ENCODE data around the gene GLYATL2. TPM values are rescaled to one million over a fixed set of nuclear protein-coding genes. Genes with fewer than 3 reads are reported as not detected.

Gene GLYATL2
- total and polyA plus RNA-seq, 4 donors = not detected

- no peak for TF ChIP-seq RAD21 (IDR thresholded peaks at IDR 0.05)
- TF ChIP-seq ZBTB33 (IDR thresholded peaks at IDR 0.05) = no peak
- no peak for TF ChIP-seq RXRA (IDR thresholded peaks at IDR 0.05)
- TF ChIP-seq HNF4G (IDR thresholded peaks at IDR 0.05) = no peak
- no peak for TF ChIP-seq FOXA1 (IDR thresholded peaks at IDR 0.05)
- no peak for TF ChIP-seq TAF1 (conservative IDR thresholded peaks at IDR 0.05)
- TF ChIP-seq ATF3 (IDR thresholded peaks at IDR 0.05) = no peak
- no peak for TF ChIP-seq NR2F2 (IDR thresholded peaks at IDR 0.05)
- TF ChIP-seq GABPA (IDR thresholded peaks at IDR 0.05 in 1 of 2, conservative IDR thresholded peaks at IDR 0.05 in 1 of 2) = no peak
- TF ChIP-seq HNF4A (conservative IDR thresholded peaks at IDR 0.05) = no peak
- TF ChIP-seq, protein P1, sequence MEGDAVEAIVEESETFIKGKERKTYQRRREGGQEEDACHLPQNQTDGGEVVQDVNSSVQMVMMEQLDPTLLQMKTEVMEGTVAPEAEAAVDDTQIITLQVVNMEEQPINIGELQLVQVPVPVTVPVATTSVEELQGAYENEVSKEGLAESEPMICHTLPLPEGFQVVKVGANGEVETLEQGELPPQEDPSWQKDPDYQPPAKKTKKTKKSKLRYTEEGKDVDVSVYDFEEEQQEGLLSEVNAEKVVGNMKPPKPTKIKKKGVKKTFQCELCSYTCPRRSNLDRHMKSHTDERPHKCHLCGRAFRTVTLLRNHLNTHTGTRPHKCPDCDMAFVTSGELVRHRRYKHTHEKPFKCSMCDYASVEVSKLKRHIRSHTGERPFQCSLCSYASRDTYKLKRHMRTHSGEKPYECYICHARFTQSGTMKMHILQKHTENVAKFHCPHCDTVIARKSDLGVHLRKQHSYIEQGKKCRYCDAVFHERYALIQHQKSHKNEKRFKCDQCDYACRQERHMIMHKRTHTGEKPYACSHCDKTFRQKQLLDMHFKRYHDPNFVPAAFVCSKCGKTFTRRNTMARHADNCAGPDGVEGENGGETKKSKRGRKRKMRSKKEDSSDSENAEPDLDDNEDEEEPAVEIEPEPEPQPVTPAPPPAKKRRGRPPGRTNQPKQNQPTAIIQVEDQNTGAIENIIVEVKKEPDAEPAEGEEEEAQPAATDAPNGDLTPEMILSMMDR (IDR thresholded peaks at IDR 0.05; ENCODE audit: low read depth, low read length, missing input control) = no peak
- no peaks in the 10 kb centered on the region for H3K4me1 ChIP-seq (ENCODE audit: control insufficient read depth in 4 of 4, insufficient read depth in 4 of 4, low read length in 3 of 4)
These were observed 37.2 kb downstream of the GLYATL2 start for GRCh38 chr11:58807343-58807742.

DNA sequence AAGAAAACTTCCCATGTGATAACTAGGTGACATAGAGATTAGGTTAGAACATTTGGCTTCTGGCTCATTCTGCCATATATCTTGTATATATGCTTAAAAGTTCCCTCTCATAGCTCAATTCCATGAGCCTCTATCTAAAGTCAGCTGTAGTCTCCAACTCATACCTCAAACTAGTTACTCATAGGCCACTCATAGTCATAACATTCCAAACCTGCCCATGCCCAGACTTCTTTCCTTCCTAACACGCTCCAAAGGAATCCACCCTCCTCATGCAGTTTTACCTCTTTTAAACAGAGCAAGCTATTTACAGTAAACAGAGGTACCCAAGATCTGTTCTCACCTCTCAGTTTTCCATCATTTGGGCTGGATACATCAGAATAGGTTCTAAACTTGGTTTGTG lies 39.4 kb downstream of the GLYATL2 start:
- H3K9ac ChIP-seq (ENCODE audit: low read depth in 1 of 2, low read length in 2 of 2) = no peak overlapping the region
- DNase-seq (ENCODE audit: low spot score) = no peak
- no peak for TF ChIP-seq YY1 (IDR thresholded peaks at IDR 0.05)
- TF ChIP-seq HNF4G (IDR thresholded peaks at IDR 0.05) = no peak
- TF ChIP-seq, protein P2, sequence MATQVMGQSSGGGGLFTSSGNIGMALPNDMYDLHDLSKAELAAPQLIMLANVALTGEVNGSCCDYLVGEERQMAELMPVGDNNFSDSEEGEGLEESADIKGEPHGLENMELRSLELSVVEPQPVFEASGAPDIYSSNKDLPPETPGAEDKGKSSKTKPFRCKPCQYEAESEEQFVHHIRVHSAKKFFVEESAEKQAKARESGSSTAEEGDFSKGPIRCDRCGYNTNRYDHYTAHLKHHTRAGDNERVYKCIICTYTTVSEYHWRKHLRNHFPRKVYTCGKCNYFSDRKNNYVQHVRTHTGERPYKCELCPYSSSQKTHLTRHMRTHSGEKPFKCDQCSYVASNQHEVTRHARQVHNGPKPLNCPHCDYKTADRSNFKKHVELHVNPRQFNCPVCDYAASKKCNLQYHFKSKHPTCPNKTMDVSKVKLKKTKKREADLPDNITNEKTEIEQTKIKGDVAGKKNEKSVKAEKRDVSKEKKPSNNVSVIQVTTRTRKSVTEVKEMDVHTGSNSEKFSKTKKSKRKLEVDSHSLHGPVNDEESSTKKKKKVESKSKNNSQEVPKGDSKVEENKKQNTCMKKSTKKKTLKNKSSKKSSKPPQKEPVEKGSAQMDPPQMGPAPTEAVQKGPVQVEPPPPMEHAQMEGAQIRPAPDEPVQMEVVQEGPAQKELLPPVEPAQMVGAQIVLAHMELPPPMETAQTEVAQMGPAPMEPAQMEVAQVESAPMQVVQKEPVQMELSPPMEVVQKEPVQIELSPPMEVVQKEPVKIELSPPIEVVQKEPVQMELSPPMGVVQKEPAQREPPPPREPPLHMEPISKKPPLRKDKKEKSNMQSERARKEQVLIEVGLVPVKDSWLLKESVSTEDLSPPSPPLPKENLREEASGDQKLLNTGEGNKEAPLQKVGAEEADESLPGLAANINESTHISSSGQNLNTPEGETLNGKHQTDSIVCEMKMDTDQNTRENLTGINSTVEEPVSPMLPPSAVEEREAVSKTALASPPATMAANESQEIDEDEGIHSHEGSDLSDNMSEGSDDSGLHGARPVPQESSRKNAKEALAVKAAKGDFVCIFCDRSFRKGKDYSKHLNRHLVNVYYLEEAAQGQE (IDR thresholded peaks at IDR 0.05) = no peak
- TF ChIP-seq ATF3 (IDR thresholded peaks at IDR 0.05) = no peak
- no peak for TF ChIP-seq EGR1 (IDR thresholded peaks at IDR 0.05; ENCODE audit: low read depth in 2 of 2)
- TF ChIP-seq, protein P3, sequence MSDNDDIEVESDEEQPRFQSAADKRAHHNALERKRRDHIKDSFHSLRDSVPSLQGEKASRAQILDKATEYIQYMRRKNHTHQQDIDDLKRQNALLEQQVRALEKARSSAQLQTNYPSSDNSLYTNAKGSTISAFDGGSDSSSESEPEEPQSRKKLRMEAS (IDR thresholded peaks at IDR 0.05) = no peak
- no peak for TF ChIP-seq RAD21 (IDR thresholded peaks at IDR 0.05)
- TF ChIP-seq SP1 (IDR thresholded peaks at IDR 0.05) = no peak
- no peak for TF ChIP-seq ZBTB33 (IDR thresholded peaks at IDR 0.05)
- TF ChIP-seq JUND (IDR thresholded peaks at IDR 0.05) = no peak
- peaks cover 0 to 5% (median 0%) of the 10 kb centered on the region in 4 donors for H3K9me3 ChIP-seq (ENCODE audit: control insufficient read depth in 4 of 4, low read length in 3 of 4)
- H3K4me3 ChIP-seq (ENCODE audit: low read depth in 1 of 3, low read length in 3 of 3) = no peak overlapping the region
- H3K4me1 ChIP-seq (ENCODE audit: control insufficient read depth in 4 of 4, insufficient read depth in 4 of 4, low read length in 3 of 4) = no peaks in the 10 kb centered on the region
- no peaks in the 10 kb centered on the region for H3K36me3 ChIP-seq (ENCODE audit: control insufficient read depth in 4 of 4, insufficient read depth in 3 of 4, low read depth in 1 of 4, low read length in 3 of 4)
- no peak overlapping the region for H3K27ac ChIP-seq (ENCODE audit: low read depth in 1 of 2, low read length in 2 of 2)
- H3K27me3 ChIP-seq (ENCODE audit: control insufficient read depth in 4 of 4, insufficient read depth in 4 of 4, low read length in 3 of 4) = no peaks in the 10 kb centered on the region
- 91% methylated on average over 1 of the region's 1 CpG for WGBS

More at GRCh38 chr11:58807343-58807742, 37.2 kb downstream of the GLYATL2 start:
- Histone ChIP-seq H3K36me3 (ENCODE audit: control insufficient read depth in 4 of 4, insufficient read depth in 3 of 4, low read depth in 1 of 4, low read length in 3 of 4) (no peaks in the 10 kb centered on the region), H3K27ac (ENCODE audit: low read depth in 1 of 2, low read length in 2 of 2) (no peak overlapping the region), H3K4me3 (ENCODE audit: low read depth in 1 of 3, low read length in 3 of 3) (no peak overlapping the region), H3K9ac (ENCODE audit: low read depth in 1 of 2, low read length in 2 of 2) (no peak overlapping the region), H3K27me3 (ENCODE audit: control insufficient read depth in 4 of 4, insufficient read depth in 4 of 4, low read length in 3 of 4) (no peaks in the 10 kb centered on the region), H3K9me3 (ENCODE audit: control insufficient read depth in 4 of 4, low read length in 3 of 4) (no peaks in the 10 kb centered on the region)
- DNase-seq (ENCODE audit: low spot score) = no peak
- WGBS = 83% methylated on average over 2 of the region's 2 CpGs

Measured in liver (tissue), 9 donors.